GM18505 (cell line): Measurements from ENCODE around the gene HNMT.
"Not testable (repeated sequence)": the region's sequence is repeated elsewhere in the genome, so short reads cannot be mapped to it uniquely, and the experiment has no call there.

ENCODE experiments used
- ATAC-seq: cut with Tn5 transposase; IDR thresholded peaks from one replicate; pipeline ENCODE4 v1.9.1; 2021; ENCODE audit not compliant: unreplicated experiment
- POLR2A ChIP-seq: IDR thresholded peaks from 4 replicates; pipeline ENCODE4 v1.6.1; 2011; ENCODE audit warnings: borderline replicate concordance; ENCODE audit not compliant: insufficient read depth, insufficient read length; ENCODE audit errors: extremely low read depth

HNMT gene

GRCh38 chr2:138036522-138036921 is 72.2 kb downstream of the HNMT start:
- no peak for ATAC-seq
- TF ChIP-seq POLR2A = no peak

- no peak for TF ChIP-seq POLR2A
- no peak for ATAC-seq
Observed at GRCh38 chr2:138037090-138037489, 72.8 kb downstream of the HNMT start.

GRCh38 chr2:138040616-138041015 is 76.3 kb downstream of the HNMT start:
- no peak for ATAC-seq

GRCh38 chr2:138042311-138042710 is 78.0 kb downstream of the HNMT start:
- no peak for TF ChIP-seq POLR2A

More at GRCh38 chr2:138040616-138041015, 76.3 kb downstream of the HNMT start:
- TF ChIP-seq POLR2A = no peak

GRCh38 chr2:138043588-138043987 is 79.3 kb downstream of the HNMT start:
- not testable (repeated sequence) for ATAC-seq

More at GRCh38 chr2:138042311-138042710, 78.0 kb downstream of the HNMT start:
- no peak for ATAC-seq

- ATAC-seq = no peak
Observed at GRCh38 chr2:138058427-138058826, 94.2 kb downstream of the HNMT start.

GRCh38 chr2:138059487-138060300 is 95.4 kb downstream of the HNMT start:
- ATAC-seq = no peak
- TF ChIP-seq POLR2A = no peak

More at GRCh38 chr2:138058427-138058826, 94.2 kb downstream of the HNMT start:
- TF ChIP-seq POLR2A = no peak

GRCh38 chr2:138060301-138060635 is 96.0 kb downstream of the HNMT start:
- no peak for TF ChIP-seq POLR2A
- ATAC-seq = no peak

GRCh38 chr2:138061961-138062360 is 97.7 kb downstream of the HNMT start:
- no peak for TF ChIP-seq POLR2A
- ATAC-seq = no peak

GRCh38 chr2:138063181-138063580 is 98.9 kb downstream of the HNMT start:
- no peak for TF ChIP-seq POLR2A
- no peak for ATAC-seq
